T-helper 2 cell treated with Interferon-gamma antibody and Interleukin-4, amounts not matched to agents 5 μg/mL and 100 μg/mL, for 36 hours (primary cell): Measurements from ENCODE around the gene CNTN5.

Source experiments
- DNase-seq: peaks from one replicate; pipeline ENCODE4 v3.0.0; 2021; ENCODE audit warnings: low spot score
- H3K27ac Mint-ChIP-seq: one replicate; pipeline ENCODE4 v1.8.0; 2021; ENCODE audit warnings: mild to moderate bottlenecking, mixed read lengths
- H3K27me3 Mint-ChIP-seq: one replicate; pipeline ENCODE4 v1.8.0; 2021; ENCODE audit warnings: low read depth, mixed read lengths
- H3K36me3 Mint-ChIP-seq: one replicate; pipeline ENCODE4 v1.8.0; 2021; ENCODE audit warnings: low read depth, mixed read lengths
- H3K4me1 Mint-ChIP-seq: one replicate; pipeline ENCODE4 v1.8.0; 2021; ENCODE audit warnings: low read depth, mixed read lengths
- H3K4me3 Mint-ChIP-seq: one replicate; pipeline ENCODE4 v1.8.0; 2022; ENCODE audit warnings: mild to moderate bottlenecking, moderate library complexity, mixed read lengths
- H3K9me3 Mint-ChIP-seq: one replicate; pipeline ENCODE4 v1.8.0; 2021; ENCODE audit warnings: mixed read lengths

CNTN5 gene

DNA sequence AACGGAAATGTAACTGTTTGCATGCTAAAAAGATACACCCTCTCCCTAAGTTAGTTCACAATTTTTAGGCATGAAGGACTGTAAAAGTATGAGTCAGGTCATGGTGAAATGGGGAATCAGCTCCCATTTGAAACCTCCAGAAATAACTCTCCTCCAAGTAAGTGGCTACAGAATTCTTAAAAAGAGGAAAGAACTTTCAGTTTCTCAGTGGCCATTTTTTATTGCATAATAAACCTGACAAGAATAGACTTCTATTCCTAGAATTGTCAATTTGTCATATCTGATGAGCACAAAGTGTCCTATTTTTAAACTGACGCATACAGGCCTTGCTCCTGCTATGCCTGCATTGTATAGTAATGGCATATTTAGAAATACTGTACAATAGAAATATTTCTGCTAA, 612.2 kb downstream of the CNTN5 start:
- H3K27me3 Mint-ChIP-seq: no peaks in the 10 kb centered on the region
- no peak overlapping the region for H3K4me3 Mint-ChIP-seq
- no peaks in the 10 kb centered on the region for H3K4me1 Mint-ChIP-seq
- no peak for DNase-seq
- no peaks in the 10 kb centered on the region for H3K36me3 Mint-ChIP-seq
- no peak overlapping the region for H3K27ac Mint-ChIP-seq
- peaks cover 27% of the 10 kb centered on the region for H3K9me3 Mint-ChIP-seq

DNA sequence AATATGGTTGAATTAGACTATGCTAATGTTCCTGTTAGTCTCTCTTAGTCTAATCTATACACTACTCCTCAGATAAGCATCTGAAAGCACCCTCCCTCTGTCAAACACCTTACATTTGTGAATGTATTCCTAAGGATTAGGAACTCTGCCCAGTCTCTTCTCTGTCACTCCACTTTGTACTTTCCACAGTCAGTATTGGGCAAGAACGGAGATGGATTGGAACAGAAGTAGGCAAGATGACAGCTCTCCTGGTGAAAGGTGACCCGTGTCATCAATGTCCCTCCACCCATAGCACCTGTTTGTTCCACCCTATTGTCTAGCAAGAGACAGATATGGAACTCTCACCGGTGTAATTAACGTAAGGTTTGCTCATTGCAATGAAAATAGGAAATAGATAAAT, 613.8 kb downstream of the CNTN5 start:
- no peak overlapping the region for H3K4me3 Mint-ChIP-seq
- peaks cover 27% of the 10 kb centered on the region for H3K9me3 Mint-ChIP-seq
- no peaks in the 10 kb centered on the region for H3K27me3 Mint-ChIP-seq
- no peaks in the 10 kb centered on the region for H3K36me3 Mint-ChIP-seq
- no peak for DNase-seq
- no peak overlapping the region for H3K27ac Mint-ChIP-seq
- H3K4me1 Mint-ChIP-seq: no peaks in the 10 kb centered on the region

GRCh38 chr11:99638073-99638553, 617.4 kb downstream of the CNTN5 start:
- Mint-ChIP-seq H3K27me3 (no peaks in the 10 kb centered on the region), H3K4me3 (no peak overlapping the region), H3K4me1 (no peaks in the 10 kb centered on the region), H3K27ac (no peak overlapping the region), H3K9me3 (peaks cover 47% of the 10 kb centered on the region), H3K36me3 (no peaks in the 10 kb centered on the region)
- DNase-seq: no peak

DNA sequence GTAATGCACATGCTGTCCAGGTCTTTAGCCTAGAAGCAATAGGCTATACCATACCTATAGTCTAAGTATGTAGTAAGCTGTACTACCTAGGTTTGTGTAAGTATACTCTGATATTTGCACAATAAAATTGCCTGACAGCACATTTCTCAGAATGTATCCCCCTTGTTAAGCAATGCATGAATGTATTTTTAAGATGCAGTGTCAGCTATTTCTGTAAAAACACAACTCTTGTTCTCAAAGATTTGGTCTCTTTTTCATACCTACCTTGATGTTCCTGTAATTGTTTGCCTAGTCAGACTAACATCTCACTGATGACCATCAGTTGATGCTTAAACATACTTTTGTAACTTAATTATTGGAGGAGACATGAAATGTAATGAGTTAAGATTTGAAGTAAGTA, 619.9 kb downstream of the CNTN5 start:
- Mint-ChIP-seq H3K4me1 (no peaks in the 10 kb centered on the region), H3K4me3 (no peak overlapping the region), H3K27me3 (no peaks in the 10 kb centered on the region), H3K36me3 (no peaks in the 10 kb centered on the region), H3K9me3 (peaks cover 28% of the 10 kb centered on the region), H3K27ac (no peak overlapping the region)
- DNase-seq: no peak

DNA sequence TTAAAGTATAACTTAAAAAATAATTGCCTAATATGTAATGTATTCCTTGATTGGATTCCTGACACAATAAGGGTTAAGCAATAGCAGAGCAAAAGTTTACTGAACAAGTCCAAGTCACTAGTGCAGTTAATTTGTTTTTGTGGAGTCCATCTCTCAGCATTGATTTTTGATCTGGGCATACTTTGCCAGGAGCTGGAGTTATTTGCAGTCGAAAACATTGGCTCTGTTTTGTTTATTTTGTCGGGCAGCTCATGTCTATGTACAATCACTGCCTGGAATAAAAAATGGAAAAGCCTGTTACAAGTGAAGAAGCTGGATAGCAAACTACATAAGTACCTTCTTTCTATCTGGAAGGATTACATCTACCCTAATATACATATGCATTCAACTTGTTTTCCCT, 625.2 kb downstream of the CNTN5 start:
- Mint-ChIP-seq H3K4me3 (no peak overlapping the region), H3K9me3 (peaks cover 21% of the 10 kb centered on the region), H3K27me3 (no peaks in the 10 kb centered on the region)

GRCh38 chr11:99670067-99670676, 649.4 kb downstream of the CNTN5 start:
- H3K4me3 Mint-ChIP-seq: no peak overlapping the region
- DNase-seq: no peak
- H3K4me1 Mint-ChIP-seq: no peaks in the 10 kb centered on the region
- no peaks in the 10 kb centered on the region for H3K36me3 Mint-ChIP-seq
- H3K27me3 Mint-ChIP-seq: no peaks in the 10 kb centered on the region
- no peak overlapping the region for H3K27ac Mint-ChIP-seq
- peaks cover 39% of the 10 kb centered on the region for H3K9me3 Mint-ChIP-seq

More for the DNA sequence above, 625.2 kb downstream of the CNTN5 start:
- no peak for DNase-seq
- H3K36me3 Mint-ChIP-seq: no peaks in the 10 kb centered on the region
- no peak overlapping the region for H3K27ac Mint-ChIP-seq
- no peaks in the 10 kb centered on the region for H3K4me1 Mint-ChIP-seq

- Mint-ChIP-seq H3K36me3 (no peaks in the 10 kb centered on the region), H3K27me3 (no peaks in the 10 kb centered on the region), H3K27ac (no peak overlapping the region), H3K4me3 (no peak overlapping the region), H3K4me1 (no peaks in the 10 kb centered on the region), H3K9me3 (peaks cover 31% of the 10 kb centered on the region)
- DNase-seq: no peak
These were observed 651.2 kb downstream of the CNTN5 start for GRCh38 chr11:99671808-99672409.

GRCh38 chr11:99676292-99676691, 655.5 kb downstream of the CNTN5 start:
- peaks cover 23% of the 10 kb centered on the region for H3K9me3 Mint-ChIP-seq
- no peak for DNase-seq
- H3K4me1 Mint-ChIP-seq: no peaks in the 10 kb centered on the region
- no peak overlapping the region for H3K4me3 Mint-ChIP-seq
- no peaks in the 10 kb centered on the region for H3K36me3 Mint-ChIP-seq
- no peak overlapping the region for H3K27ac Mint-ChIP-seq
- no peaks in the 10 kb centered on the region for H3K27me3 Mint-ChIP-seq

DNA sequence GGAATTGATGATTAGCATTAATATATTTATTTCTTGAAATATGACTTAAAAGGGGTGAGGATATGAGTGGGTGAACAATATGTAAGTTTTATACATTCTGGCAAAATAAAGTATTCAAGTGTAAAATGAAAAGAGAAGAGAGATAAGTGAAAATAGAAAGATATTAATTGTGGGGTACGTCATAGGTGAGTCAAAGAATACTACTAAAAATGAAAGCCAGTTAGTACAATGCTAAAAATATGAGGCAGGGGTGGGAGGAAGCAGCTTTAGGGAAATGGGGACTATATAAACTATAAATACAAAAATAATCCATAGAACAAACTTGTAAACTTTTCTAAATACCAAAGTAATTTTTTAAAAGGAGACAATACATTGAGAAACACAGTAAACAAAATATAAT, 661.4 kb downstream of the CNTN5 start:
- Mint-ChIP-seq H3K9me3 (peaks cover 13% of the 10 kb centered on the region), H3K27ac (no peak overlapping the region), H3K4me1 (no peaks in the 10 kb centered on the region), H3K27me3 (no peaks in the 10 kb centered on the region), H3K36me3 (no peaks in the 10 kb centered on the region), H3K4me3 (no peak overlapping the region)
- no peak for DNase-seq

DNA sequence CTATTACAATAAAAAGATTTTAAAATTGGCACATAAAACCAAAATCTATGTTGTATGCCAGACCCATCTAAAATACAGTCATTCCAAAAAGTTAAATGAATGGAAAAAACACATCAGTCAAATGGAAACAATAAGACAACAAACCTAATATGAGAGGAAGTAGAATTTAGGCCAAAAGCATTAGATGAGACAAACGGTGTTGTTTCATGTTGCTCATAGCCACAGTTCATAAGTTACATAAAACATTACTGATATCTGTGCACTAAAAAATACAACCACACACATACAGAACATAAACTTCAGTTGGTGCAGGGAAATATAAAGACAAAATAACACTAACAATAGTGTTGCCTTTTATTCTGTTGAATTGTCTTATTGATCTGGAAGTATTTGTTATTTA, 661.9 kb downstream of the CNTN5 start:
- Mint-ChIP-seq H3K4me1 (no peaks in the 10 kb centered on the region), H3K27me3 (no peaks in the 10 kb centered on the region), H3K4me3 (no peak overlapping the region), H3K9me3 (peaks cover 13% of the 10 kb centered on the region), H3K36me3 (no peaks in the 10 kb centered on the region), H3K27ac (no peak overlapping the region)
- DNase-seq: no peak

DNA sequence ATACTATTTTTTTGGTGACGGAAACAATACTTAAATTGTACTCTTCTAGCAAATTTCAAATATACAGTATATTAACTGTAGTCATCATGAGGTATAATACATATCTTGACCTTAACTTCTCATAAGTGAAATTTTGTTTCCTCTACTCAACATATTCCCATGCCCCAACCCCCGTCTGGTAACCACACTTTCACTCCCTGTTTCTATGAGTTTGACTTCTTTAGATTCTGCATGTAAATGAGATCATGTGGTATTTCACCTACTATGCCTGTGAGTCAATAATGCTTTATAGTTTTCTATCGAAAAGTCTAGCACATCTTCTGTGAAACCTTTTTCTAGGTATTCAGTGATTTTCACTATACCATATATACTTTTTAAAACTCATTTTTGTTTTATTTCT, 663.2 kb downstream of the CNTN5 start:
- Mint-ChIP-seq H3K27ac (no peak overlapping the region), H3K4me1 (no peaks in the 10 kb centered on the region), H3K36me3 (no peaks in the 10 kb centered on the region), H3K27me3 (no peaks in the 10 kb centered on the region), H3K4me3 (no peak overlapping the region), H3K9me3 (peaks cover 9% of the 10 kb centered on the region)
- DNase-seq: no peak

GRCh38 chr11:99686838-99687237, 666.1 kb downstream of the CNTN5 start:
- Mint-ChIP-seq H3K4me1 (no peaks in the 10 kb centered on the region), H3K27ac (no peak overlapping the region), H3K9me3 (peaks cover 32% of the 10 kb centered on the region), H3K36me3 (no peaks in the 10 kb centered on the region), H3K4me3 (no peak overlapping the region), H3K27me3 (no peaks in the 10 kb centered on the region)
- DNase-seq: no peak

DNA sequence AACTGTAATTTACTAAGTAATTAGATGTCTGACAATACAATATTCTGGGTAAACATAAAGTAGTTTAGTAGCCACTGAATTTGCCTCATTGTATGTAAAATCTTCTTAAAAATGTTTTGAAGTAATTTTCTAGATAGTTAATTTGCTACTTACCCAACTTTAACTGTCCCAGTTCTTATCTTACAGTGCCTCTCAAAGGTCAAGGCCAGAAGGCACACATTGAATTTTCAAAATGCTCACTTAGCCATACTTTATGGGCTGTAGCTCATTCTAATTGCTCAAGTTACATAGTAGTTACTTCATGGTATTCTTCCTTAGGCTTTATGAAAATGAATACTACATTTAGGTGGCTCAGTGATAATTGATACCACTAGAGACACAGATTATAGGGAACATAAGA, 666.6 kb downstream of the CNTN5 start:
- DNase-seq: no peak
- Mint-ChIP-seq H3K4me1 (no peaks in the 10 kb centered on the region), H3K36me3 (no peaks in the 10 kb centered on the region), H3K9me3 (peaks cover 35% of the 10 kb centered on the region), H3K27ac (no peak overlapping the region), H3K4me3 (no peak overlapping the region), H3K27me3 (no peaks in the 10 kb centered on the region)

DNA sequence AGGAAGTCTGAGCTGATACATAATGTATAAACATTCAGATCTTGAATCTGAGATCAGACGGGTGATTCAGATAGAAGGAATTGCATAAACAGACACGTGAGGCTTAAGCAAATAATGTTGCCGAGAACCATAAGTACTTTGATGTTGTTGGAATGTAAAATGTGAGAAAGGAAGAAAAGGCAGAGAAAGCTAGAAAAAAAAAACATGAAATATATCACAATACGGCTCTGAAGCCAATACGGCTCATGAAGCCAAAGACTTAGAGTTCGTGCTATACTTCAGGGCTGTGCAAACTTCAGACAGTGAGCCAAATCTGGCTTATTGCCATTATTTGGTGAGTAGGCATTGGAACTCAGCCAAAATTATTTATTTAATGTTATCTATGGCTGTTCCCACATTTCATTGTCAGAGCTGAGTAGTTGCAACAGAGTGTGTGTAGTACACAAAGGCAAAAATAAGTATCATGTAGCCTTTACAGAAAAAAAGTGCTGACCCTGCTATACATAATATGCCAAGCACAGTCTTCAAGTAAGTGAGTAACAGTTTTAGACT, 673.3 kb downstream of the CNTN5 start:
- Mint-ChIP-seq H3K4me1 (no peaks in the 10 kb centered on the region), H3K9me3 (peaks cover 45% of the 10 kb centered on the region), H3K36me3 (no peaks in the 10 kb centered on the region), H3K27ac (no peak overlapping the region), H3K27me3 (no peaks in the 10 kb centered on the region), H3K4me3 (no peak overlapping the region)
- no peak for DNase-seq

DNA sequence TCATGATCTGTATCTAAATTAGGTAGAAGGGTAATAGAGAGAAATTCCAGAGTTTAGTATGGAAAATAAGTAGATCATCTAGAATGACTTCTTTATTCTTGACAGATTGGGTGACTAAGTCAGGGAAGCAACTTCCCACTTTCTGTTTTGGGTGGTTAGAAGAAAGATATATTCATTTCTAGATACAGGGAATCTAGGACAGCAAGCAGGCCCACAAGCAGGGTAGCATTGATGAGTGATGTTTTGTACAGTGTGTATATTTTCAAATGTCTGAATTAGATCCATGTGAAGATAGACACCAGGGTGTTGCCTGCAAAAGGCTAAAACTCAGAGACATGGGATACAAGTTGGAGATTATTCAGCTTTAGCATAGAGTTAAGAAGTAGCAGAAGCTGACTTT, 674.4 kb downstream of the CNTN5 start:
- peaks cover 38% of the 10 kb centered on the region for H3K9me3 Mint-ChIP-seq
- H3K4me1 Mint-ChIP-seq: no peaks in the 10 kb centered on the region
- H3K36me3 Mint-ChIP-seq: no peaks in the 10 kb centered on the region
- no peak for DNase-seq
- H3K27ac Mint-ChIP-seq: no peak overlapping the region
- no peaks in the 10 kb centered on the region for H3K27me3 Mint-ChIP-seq
- no peak overlapping the region for H3K4me3 Mint-ChIP-seq
